ENCODE data around the gene DES. TPM values are rescaled to one million over a fixed set of nuclear protein-coding genes. Genes with fewer than 3 reads are reported as not detected.

Gene DES
- total RNA-seq, 1 donor from 2014 or later: 318 TPM

- DNase-seq: no peak
Measured at GRCh38 chr2:219421323-219421722, 3.1 kb downstream of the DES start.

- DNase-seq: no peak
Measured at GRCh38 chr2:219422952-219423534, 4.9 kb downstream of the DES start.

DNA sequence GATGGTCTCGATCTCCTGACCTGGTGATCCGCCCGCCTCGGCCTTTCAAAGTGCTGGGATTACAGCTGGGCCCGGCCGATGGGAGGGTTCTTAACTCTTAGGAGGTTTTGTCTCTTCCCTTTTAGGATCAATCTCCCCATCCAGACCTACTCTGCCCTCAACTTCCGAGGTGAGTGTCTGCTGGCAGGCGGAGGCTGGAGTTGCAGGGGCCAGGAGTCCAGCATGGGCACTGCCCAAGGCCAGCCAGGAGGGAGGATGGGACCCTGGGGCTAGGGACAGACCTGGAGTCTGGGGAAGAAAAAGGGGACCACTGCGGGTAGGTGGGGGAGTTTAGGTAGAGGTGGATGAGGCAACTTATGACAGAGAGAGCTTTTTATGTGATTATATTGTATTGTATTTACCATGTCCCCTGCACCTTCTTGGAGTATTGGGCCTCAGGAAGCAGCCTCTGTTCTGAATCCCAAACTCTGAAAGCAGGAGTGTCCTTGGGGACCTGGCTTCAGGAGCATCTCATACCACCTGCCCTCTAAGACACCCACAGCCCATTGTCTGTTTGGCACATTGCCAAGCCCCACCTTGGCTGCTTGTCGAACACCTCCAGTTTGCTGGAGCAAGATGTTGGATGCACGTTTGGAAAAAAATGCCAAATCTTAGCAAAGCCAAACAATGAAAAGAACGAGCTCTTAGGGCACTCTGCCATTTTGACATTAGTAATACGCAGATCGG is 5.6 kb downstream of the DES start:
- DNase-seq: no peak

DNA sequence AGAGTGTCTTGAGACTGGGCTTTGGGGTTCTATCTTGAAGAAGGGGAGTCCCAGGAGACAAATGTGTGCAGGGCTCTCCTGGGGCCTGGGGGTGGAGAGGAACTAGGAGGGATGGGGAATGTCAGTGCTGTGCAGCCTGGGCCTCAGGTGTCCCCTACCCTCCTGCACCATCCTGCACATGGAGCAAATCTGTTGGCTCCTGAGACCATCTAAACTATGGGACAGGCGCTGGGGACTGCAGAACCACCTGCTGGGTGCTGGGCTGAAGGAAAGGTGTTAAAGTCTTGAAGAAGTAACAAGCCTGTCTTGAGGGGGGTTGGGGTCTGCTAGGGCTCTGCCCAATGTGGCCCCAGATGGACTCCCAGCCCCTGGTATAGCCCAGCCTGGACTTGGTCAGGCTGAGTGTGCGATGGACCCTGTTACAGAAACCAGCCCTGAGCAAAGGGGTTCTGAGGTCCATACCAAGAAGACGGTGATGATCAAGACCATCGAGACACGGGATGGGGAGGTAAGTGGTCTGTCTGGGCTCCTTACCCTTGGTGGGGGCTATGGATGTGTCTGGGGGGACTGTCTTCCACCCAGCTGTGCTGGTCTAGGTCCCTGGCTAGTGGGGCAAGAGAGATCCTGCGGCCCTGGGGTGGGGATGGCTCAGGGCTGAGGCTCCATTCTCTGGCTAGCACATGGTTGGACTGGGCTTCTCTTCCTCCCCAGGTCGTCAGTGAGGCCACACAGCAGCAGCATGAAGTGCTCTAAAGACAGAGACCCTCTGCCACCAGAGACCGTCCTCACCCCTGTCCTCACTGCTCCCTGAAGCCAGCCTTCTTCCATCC is 7.3 kb downstream of the DES start:
- no peak for DNase-seq

DNA sequence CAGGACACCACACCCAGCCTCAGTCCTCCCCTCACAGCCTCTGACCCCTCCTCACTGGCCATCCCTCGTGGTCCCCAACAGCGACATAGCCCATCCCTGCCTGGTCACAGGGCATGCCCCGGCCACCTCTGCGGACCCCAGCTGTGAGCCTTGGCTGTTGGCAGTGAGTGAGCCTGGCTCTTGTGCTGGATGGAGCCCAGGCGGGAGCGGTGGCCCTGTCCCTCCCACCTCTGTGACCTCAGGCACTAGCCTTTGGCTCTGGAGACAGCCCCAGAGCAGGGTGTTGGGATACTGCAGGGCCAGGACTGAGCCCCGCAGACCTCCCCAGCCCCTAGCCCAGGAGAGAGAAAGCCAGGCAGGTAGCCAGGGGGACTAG is 7.9 kb downstream of the DES start:
- DNase-seq: no peak

DNA sequence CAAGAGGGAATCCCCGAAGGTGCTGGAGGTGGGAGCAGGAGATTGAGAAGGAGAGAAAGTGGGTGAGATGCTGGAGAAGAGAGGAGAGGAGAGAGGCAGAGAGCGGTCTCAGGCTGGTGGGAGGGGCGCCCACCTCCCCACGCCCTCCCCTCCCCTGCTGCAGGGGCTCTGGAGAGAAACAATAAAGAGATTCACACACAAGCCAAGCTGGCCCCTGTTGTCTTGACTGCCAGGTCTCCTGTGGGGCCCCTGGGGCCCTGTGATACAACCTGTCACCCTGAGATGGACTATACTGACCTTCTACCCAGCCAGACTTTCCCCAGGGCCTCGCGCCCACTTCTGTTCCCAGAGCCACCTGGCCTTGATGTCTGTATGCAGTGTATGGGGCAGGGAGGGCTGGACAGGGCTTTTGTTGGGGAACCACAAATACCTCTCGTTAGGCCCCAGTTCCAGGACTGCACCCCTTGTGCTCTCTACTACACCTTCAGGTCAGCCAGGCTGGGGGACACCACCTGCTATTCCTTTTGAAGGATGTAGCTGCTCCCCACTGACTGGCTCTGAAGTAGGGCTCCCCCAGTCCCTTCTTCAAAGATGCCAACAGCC is 8.5 kb downstream of the DES start:
- DNase-seq: no peak

DNA sequence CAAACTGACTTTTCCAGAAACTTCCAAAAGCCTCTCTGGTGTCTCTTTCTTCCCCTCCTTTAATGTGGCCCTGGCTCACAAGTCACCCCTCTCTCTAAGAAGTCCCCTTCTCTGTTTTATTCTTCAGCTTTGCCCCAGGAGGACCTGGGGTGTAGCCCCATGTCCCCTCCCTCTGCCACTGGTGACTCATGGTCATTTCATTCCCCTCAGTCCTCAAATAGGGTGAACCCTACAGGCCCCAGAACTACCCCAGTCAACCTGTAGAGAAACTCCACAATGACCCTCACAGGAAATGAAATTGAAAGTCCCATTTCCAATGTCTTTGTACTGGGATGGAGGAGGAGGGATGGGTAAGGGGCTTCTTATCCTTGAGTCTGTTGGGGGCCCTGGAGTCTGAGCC is 10.3 kb downstream of the DES start:
- DNase-seq: no peak

DNA sequence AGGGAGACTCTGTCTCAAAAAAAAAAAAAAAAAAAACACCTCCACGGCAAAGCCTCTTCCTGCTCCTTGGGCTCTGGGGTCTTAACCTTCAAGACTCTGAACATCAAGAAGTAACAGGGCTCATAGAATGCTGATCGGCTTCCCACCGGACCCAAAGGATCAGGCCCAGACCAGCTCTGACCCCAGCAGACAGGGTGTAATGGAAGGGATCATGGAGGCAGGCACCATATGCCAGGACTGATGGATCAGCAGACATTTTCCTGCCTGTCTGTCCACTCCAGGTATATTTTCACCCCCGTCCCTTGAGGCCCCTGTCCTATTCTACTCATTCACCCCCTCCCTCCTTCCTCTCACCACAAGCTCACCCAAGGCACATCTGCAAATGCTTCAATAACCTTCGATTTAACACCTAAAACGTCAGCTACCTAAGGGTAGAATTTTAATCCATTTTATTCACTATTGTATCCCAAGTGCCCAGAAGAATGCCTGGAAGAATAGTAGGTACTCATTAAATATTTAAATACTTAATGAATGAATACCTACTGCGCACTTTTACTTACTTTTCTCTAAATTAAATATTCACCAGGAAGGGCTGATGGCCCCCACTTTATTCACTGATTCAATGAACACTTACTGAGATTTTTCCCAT is 11.9 kb downstream of the DES start:
- DNase-seq: no peak

DNA sequence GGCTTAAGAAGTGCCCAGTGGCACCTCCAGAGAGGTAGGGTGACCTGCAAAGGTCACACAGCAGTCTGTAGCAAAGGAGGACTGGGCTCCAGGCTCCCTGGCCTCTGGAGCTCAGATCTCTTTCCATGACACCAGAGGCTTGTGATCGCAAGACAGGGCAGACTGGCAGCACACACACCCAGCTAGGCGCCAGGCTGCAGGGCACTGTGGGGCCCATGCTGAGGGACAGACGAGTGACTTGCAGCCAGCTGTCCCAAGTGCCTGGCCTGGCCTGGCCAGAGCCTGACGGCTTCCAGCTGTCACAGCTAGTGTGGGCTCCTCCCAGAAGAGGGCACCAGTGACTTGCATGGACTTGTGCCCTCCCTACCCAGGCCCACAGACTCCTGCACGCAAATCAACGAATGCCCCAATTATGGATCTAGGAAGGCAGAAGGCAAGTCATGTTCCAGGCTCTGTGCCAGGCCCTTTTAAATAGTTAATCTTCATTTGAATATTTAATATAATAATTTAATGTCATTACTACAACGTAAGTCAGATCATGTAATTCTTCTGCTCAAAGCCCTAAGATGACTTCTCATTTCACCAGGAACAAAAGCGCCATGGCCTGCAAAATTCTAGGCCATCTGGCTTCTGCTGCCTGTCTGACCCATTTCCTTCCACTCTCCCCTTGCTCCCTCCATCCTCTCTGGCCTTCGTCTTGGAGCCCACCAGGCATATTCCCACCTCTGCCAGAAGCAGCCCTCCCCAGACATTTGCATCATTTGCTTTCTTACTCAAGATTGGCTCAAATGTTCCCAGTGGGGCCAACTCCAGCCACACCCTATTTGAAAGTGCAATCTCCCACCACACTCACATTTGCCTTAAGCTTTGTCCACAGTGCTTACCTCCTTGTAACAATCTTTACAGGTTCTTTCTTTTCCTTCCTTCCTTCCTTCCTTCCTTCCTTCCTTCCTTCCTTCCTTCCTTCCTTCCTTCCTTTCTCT is 12.7 kb downstream of the DES start:
- DNase-seq: no peak

- no peak for DNase-seq
Measured at GRCh38 chr2:219433666-219434467, 15.7 kb downstream of the DES start.

DNA sequence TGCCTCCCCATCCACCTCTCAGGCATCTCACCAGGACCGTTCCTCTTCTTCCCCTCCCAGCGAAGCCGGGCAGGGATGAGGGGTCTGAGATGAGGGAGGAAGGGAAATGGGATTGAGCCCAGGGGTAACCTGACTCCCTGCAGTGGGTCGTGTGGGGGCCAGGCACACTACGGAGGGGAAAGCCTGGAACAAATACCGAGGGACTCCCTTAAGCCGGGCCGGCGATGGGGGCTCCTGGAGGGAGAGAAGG is 16.2 kb downstream of the DES start:
- no peak for DNase-seq

DNA sequence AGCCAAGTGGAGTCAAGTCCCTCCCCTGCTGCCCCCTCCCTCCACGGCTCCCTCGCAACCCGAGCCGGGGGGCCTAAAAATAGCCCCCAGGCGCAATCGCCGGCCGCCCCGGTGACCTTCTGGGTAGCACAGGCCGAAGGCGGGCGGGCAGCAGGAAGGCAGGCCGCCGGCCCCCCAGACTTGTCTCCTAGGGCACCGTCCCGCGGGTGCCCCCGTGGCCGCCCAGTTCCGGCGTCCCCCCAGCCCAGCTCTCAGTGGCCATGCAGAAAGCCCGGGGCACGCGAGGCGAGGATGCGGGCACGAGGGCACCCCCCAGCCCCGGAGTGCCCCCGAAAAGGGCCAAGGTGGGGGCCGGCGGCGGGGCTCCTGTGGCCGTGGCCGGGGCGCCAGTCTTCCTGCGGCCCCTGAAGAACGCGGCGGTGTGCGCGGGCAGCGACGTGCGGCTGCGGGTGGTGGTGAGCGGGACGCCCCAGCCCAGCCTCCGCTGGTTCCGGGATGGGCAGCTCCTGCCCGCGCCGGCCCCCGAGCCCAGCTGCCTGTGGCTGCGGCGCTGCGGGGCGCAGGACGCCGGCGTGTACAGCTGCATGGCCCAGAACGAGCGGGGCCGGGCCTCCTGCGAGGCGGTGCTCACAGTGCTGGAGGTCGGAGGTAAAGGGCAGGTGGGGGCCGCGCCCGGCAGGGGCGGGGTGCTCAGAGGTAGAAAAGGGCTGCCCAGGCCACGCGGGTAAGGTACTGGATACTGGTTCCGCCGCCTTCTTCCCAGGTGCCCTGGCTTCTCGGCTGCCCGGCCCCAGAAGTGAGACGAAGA is 16.7 kb downstream of the DES start, which contains the start of gene SPEG:
TSS of gene SPEG (plus strand) at position 126 of the 808 bp plus-strand sequence. CDS start at position 261, 135 bp downstream.
- no peak for DNase-seq

GRCh38 chr2:219435701-219436100 is 17.5 kb downstream of the DES start:
- DNase-seq: no peak

- DNase-seq: no peak
Measured at GRCh38 chr2:219436491-219436890, 18.3 kb downstream of the DES start.

DNA sequence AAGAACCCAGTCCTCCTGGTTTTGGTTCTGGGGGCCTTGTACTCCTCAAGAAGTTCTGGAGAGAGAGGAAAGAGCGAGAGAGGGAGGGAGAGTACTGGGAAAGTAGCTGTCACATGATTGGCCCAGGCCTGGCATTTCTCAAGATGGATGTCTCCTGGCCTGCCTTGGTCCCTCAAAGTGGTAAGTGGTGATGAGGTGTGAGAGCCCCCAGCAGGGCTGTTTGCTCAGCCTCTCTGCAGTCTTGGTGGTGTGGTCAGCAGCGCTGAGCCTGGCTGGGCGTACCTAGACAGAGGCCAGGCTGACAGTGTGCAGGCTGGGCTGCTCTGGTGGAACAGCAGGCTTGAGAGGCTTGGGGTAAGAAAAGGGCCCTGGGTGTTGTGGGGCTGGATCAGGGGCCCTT is 19.0 kb downstream of the DES start:
- no peak for DNase-seq

DNA sequence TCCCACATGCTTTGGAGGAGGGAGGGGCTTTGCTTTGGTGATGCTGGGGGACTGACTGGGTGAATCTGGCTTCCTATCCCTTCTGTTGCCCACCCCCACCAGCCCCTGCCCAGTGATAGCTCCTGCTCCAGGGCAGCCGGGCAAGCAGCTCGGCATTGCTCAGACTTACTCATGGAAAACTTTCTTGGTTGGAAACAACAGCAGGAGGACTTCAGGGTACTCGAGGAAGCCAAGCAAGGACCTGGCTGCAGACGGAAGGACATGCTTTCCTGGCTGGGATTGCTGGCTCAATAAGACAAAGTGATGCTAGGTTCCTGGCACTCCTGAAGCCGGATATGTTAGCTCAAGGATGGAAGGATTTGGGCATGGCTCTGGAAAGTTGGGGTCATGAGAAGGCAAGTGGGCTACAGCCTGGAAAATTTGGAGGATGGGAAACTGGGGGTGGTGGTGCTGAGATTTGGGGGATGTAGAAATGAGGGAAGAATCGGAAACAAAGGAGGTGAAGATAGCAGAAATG is 19.6 kb downstream of the DES start:
- DNase-seq: no peak

DNA sequence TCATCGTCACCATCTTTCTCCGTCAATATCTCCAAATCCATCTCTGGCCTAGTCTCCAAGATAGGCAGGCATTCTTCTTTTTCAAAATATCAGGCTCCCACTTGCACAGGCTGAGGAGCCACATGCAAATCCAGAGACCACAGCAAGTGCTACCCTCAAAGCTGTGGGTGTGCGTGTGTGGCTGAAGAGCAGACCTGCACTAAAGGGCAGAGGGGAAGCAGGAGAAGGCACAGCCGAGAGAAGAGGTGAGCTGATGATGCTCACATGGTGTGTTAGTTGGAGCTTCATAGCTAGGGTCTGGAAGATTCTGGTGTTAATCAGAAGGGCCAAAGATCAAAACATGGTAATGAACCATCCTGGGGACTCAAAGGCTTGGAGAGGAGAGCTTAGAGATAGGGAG is 20.3 kb downstream of the DES start:
- DNase-seq: no peak

DNA sequence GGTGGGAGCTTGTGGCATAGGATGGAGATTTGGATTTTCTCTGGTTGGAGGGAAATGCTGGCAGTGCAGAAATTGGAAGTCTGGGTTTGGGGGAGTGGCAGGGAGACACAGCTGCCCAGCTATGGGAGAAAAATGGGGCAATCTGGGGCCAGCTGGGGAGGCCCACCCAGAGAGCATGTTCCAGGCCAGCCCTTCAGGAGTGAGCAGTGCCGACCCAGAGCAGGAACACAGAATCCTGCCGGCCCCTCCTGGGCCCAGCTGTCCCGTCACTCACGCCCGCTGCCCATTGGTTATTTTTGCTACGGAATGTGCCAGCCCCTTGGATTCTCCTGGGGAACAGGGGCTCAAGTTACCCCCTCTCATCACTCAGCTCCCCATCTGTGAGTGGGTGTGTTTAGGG is 21.3 kb downstream of the DES start:
- no peak for DNase-seq
